ENCODE data around the gene ANTXRL. TPM values are rescaled to one million over a fixed set of nuclear protein-coding genes. Genes with fewer than 3 reads are reported as not detected.

The ANTXRL gene
- total RNA-seq, 2 experiments from 2014 or later = not detected

GRCh38 chr10:46285300-46285699 lies 1.5 kb upstream of the ANTXRL start:
- ChIA-PET POLR2A (interaction anchor here (0.9 to 3.1 kb wide), 3 partner anchors 14 to 1095 kb away, joined by 4 to 19 read pairs (median 4); no protein-coding TSS in a partner anchor), CTCF (no interaction called here)
- H3K4me1 Mint-ChIP-seq (ENCODE audit: low read depth) = peaks cover 25% of the 10 kb centered on the region
- ATAC-seq (ENCODE audit: poor library complexity) (no peak), DNase-seq (no peak)
- no peaks in the 10 kb centered on the region for H3K27me3 ChIP-seq (ENCODE audit: control insufficient read depth in 1 of 2, insufficient read depth in 2 of 2, low read length in 2 of 2)
- peaks cover 27% of the 10 kb centered on the region for H3K4me1 ChIP-seq (ENCODE audit: insufficient read depth, low read length)
- no peak overlapping the region for H3K27ac ChIP-seq (ENCODE audit: low read depth in 1 of 2, low read length in 2 of 2)
- TF ChIP-seq CTCF (IDR thresholded peaks at IDR 0.05) = no peak
- H3K9me3 Mint-ChIP-seq = no peaks in the 10 kb centered on the region
- H3K27ac Mint-ChIP-seq = peak overlapping the region; percentile 57
- H3K9me3 ChIP-seq (ENCODE audit: control insufficient read depth in 1 of 2, insufficient read depth in 1 of 2, low read length in 2 of 2) = no peaks in the 10 kb centered on the region
- no peaks in the 10 kb centered on the region for H3K36me3 ChIP-seq (ENCODE audit: insufficient read depth, low read length)
- no peaks in the 10 kb centered on the region for H3K27me3 Mint-ChIP-seq
- peak overlapping the region; percentile 57 for H3K4me3 ChIP-seq (ENCODE audit: low read length)
- no peaks in the 10 kb centered on the region for H3K36me3 Mint-ChIP-seq (ENCODE audit: low read depth)
- H3K4me3 Mint-ChIP-seq = peak overlapping the region; percentile 85
- intact Hi-C loops (cut with DNase I, micrococcal nuclease) = no loop called here

- Histone ChIP-seq H3K36me3 (ENCODE audit: insufficient read depth, low read length) (no peaks in the 10 kb centered on the region), H3K27ac (ENCODE audit: low read depth in 1 of 2, low read length in 2 of 2) (no peak overlapping the region), H3K4me3 (ENCODE audit: low read length) (no peak overlapping the region), H3K27me3 (ENCODE audit: control insufficient read depth in 1 of 2, insufficient read depth in 2 of 2, low read length in 2 of 2) (no peaks in the 10 kb centered on the region), H3K4me1 (ENCODE audit: insufficient read depth, low read length) (peaks cover 27% of the 10 kb centered on the region), H3K9me3 (ENCODE audit: control insufficient read depth in 1 of 2, insufficient read depth in 1 of 2, low read length in 2 of 2) (no peaks in the 10 kb centered on the region)
- ChIA-PET POLR2A (no interaction called here), CTCF (no interaction called here)
- peak overlapping the region; percentile 63 for H3K4me3 Mint-ChIP-seq
- H3K27me3 Mint-ChIP-seq = no peaks in the 10 kb centered on the region
- H3K4me1 Mint-ChIP-seq (ENCODE audit: low read depth) = peaks cover 25% of the 10 kb centered on the region
- no peaks in the 10 kb centered on the region for H3K9me3 Mint-ChIP-seq
- no peak for TF ChIP-seq CTCF (IDR thresholded peaks at IDR 0.05)
- H3K27ac Mint-ChIP-seq = no peak overlapping the region
- intact Hi-C loops (cut with DNase I, micrococcal nuclease) = no loop called here
- H3K36me3 Mint-ChIP-seq (ENCODE audit: low read depth) = no peaks in the 10 kb centered on the region
- DNase-seq (no peak), ATAC-seq (ENCODE audit: poor library complexity) (no peak)
Measured at GRCh38 chr10:46285966-46286620, 704 bp upstream of the ANTXRL start.

- Histone ChIP-seq H3K27me3 (ENCODE audit: control insufficient read depth in 1 of 2, insufficient read depth in 2 of 2, low read length in 2 of 2) (no peaks in the 10 kb centered on the region), H3K27ac (ENCODE audit: low read depth in 1 of 2, low read length in 2 of 2) (no peak overlapping the region), H3K4me3 (ENCODE audit: low read length) (no peak overlapping the region), H3K9me3 (ENCODE audit: control insufficient read depth in 1 of 2, insufficient read depth in 1 of 2, low read length in 2 of 2) (no peaks in the 10 kb centered on the region), H3K36me3 (ENCODE audit: insufficient read depth, low read length) (no peaks in the 10 kb centered on the region), H3K4me1 (ENCODE audit: insufficient read depth, low read length) (peaks cover 18% of the 10 kb centered on the region)
- TF ChIP-seq CTCF (IDR thresholded peaks at IDR 0.05) = no peak
- intact Hi-C loops (cut with DNase I, micrococcal nuclease) = no loop called here
- H3K4me1 Mint-ChIP-seq (ENCODE audit: low read depth) = peaks cover 17% of the 10 kb centered on the region
- POLR2A ChIA-PET = no interaction called here
- no peak overlapping the region for H3K4me3 Mint-ChIP-seq
- CTCF ChIA-PET = no interaction called here
- no peak for ATAC-seq (ENCODE audit: poor library complexity)
- H3K27ac Mint-ChIP-seq = no peak overlapping the region
- no peaks in the 10 kb centered on the region for H3K9me3 Mint-ChIP-seq
- H3K36me3 Mint-ChIP-seq (ENCODE audit: low read depth) = no peaks in the 10 kb centered on the region
- no peaks in the 10 kb centered on the region for H3K27me3 Mint-ChIP-seq
- DNase-seq = no peak
Measured at GRCh38 chr10:46287846-46288477, 1.2 kb downstream of the ANTXRL start.

Data from CD4-positive, alpha-beta T cell (primary cell).